HCT116 (cell line): ENCODE results near the gene NCOA5. TPM values are rescaled to one million over a fixed set of nuclear protein-coding genes. Genes with fewer than 3 reads are reported as not detected.

Source experiments
- ATAC-seq: fragments of 200-7000 bp; cut with Tn5 transposase; 2 replicates; pipeline ENCODE4 v1.9.1; 2020; ENCODE audit warnings: mild to moderate bottlenecking, moderate library complexity
- BruUV-seq: library from RNA; stranded (reverse); fragments of 400-500 nt; replicated peaks from 2 replicates; lab custom pipeline; 2021; lab: Mats Ljungman, UMichigan
- CTCF ChIA-PET: fragments of 300-600 bp; sonication (Branson Sonifier 250); formaldehyde crosslinking; loops from one replicate; lab custom pipeline; 2021; ENCODE audit warnings: antibody characterized with exemption; lab: Charles Lee
- POLR2A ChIA-PET: fragments of 300-600, 350-600 bp; sonication (Branson Sonifier 250); formaldehyde crosslinking; loops from one replicate; lab custom pipeline; 2021; ENCODE audit warnings: antibody characterized with exemption; lab: Charles Lee
- RAD21 ChIA-PET, 2 experiments: fragments of 300-600 bp; sonication (Branson Sonifier 250); formaldehyde crosslinking; loops; one replicate each; lab custom pipeline; 2023; ENCODE audit warnings: low total read pairs in 2 of 2; ENCODE audit not compliant: uncharacterized antibody in 2 of 2, unreplicated experiment in 2 of 2, low non-redundant PET in 1 of 2; lab: Charles Lee
- DNase-seq: peaks from one replicate; pipeline ENCODE4 v3.0.0-alpha.2; 2010; ENCODE audit warnings: low read depth, low spot score
- H2AFZ ChIP-seq: fragments of 200-600 bp; shearing (Covaris generic), sonication (generic); 2 replicates; pipeline ENCODE4 v1.6.1; 2017; ENCODE audit warnings: low read depth, mixed run types, mixed read lengths, antibody characterized with exemption, low read length; ENCODE audit not compliant: poor library complexity, severe bottlenecking
- H3K27ac ChIP-seq: 2 replicates; pipeline ENCODE4 v1.5.1; 2012; ENCODE audit warnings: low read depth, low read length
- H3K27me3 ChIP-seq: fragments of 200-600 bp; sonication (generic); 2 replicates; pipeline ENCODE4 v1.6.1; 2016; ENCODE audit warnings: mixed run types, low read length, mixed read lengths; ENCODE audit not compliant: insufficient read depth
- H3K36me3 ChIP-seq, 2 experiments: fragments of 200-500 bp in 1 of 2; fragments of 200-600 bp in 1 of 2; sonication (Bioruptor generic) in 1 of 2; sonication (generic) in 1 of 2; 2 replicates each; pipeline versions ENCODE4 v1.5.1 to v1.6.1; 2014 to 2016; ENCODE audit warnings: low read length in 2 of 2, inconsistent platforms in 1 of 2, mixed read lengths in 1 of 2, mixed run types in 1 of 2; ENCODE audit not compliant: insufficient read depth in 2 of 2, control insufficient read depth in 1 of 2
- H3K4me1 ChIP-seq, 2 experiments: fragments of 200-600 bp in 1 of 2; sonication (generic) in 1 of 2; 2 replicates each; pipeline versions ENCODE4 v1.5.1 to v1.6.1; 2012 to 2017; ENCODE audit warnings: low read length in 2 of 2, inconsistent platforms in 1 of 2, mild to moderate bottlenecking in 1 of 2, mixed read lengths in 1 of 2, mixed run types in 1 of 2, moderate library complexity in 1 of 2; ENCODE audit not compliant: insufficient read depth in 2 of 2, control insufficient read depth in 1 of 2
- H3K4me2 ChIP-seq: fragments of 200-600 bp; sonication (generic); 2 replicates; pipeline ENCODE4 v1.6.1; 2017; ENCODE audit warnings: mixed run types, low read length, mixed read lengths
- H3K4me3 ChIP-seq, 2 experiments: fragments of 200-600 bp in 1 of 2; sonication (generic) in 1 of 2; replicated peaks in 1 of 2; 2 replicates each; pipeline ENCODE4 v1.5.1; 2011 to 2016; ENCODE audit warnings: low read length in 2 of 2, control low read depth in 1 of 2, low read depth in 1 of 2, mild to moderate bottlenecking in 1 of 2, mixed read lengths in 1 of 2, mixed run types in 1 of 2
- H3K79me2 ChIP-seq: fragments of 200-600 bp; sonication (generic); 2 replicates; pipeline ENCODE4 v1.6.1; 2017; ENCODE audit warnings: mild to moderate bottlenecking, mixed run types, low read length, moderate library complexity, mixed read lengths; ENCODE audit not compliant: insufficient read depth
- H3K9ac ChIP-seq: fragments of 200-600 bp; sonication (generic); 2 replicates; pipeline ENCODE4 v1.6.1; 2016; ENCODE audit warnings: low read length, mixed read lengths
- H3K9me2 ChIP-seq: fragments of 200-600 bp; sonication (generic), shearing (Covaris generic); 2 replicates; pipeline ENCODE4 v1.6.1; 2017; ENCODE audit warnings: mixed run types, mild to moderate bottlenecking, moderate library complexity; ENCODE audit not compliant: insufficient read depth
- H3K9me3 ChIP-seq, 2 experiments: fragments of 200-500 bp in 1 of 2; fragments of 200-600 bp in 1 of 2; sonication (Bioruptor generic) in 1 of 2; sonication (generic) in 1 of 2; 2 replicates each; pipeline ENCODE4 v1.6.1; 2014 to 2017; ENCODE audit warnings: low read length in 2 of 2, mixed read lengths in 2 of 2, inconsistent platforms in 1 of 2, low read depth in 1 of 2, mild to moderate bottlenecking in 1 of 2, mixed run types in 1 of 2, moderate library complexity in 1 of 2; ENCODE audit not compliant: control insufficient read depth in 1 of 2, insufficient read depth in 1 of 2
- H4K20me1 ChIP-seq: fragments of 200-600 bp; sonication (generic), shearing (Covaris generic); 2 replicates; pipeline ENCODE4 v1.6.1; 2017; ENCODE audit warnings: mixed run types, mild to moderate bottlenecking, moderate library complexity; ENCODE audit not compliant: insufficient read depth
- CBX3 ChIP-seq: IDR thresholded peaks from 2 replicates; pipeline ENCODE4 v1.6.1; 2012; ENCODE audit warnings: low read depth
- CEBPB ChIP-seq: IDR thresholded peaks from 2 replicates; pipeline ENCODE4 v1.6.1; 2012; ENCODE audit warnings: low read depth
- ELF1 ChIP-seq: IDR thresholded peaks from 2 replicates; pipeline ENCODE4 v1.6.1; 2012; ENCODE audit warnings: low read depth, borderline replicate concordance
- EZH2 ChIP-seq: fragments of 200-600 bp; sonication (generic); IDR thresholded peaks from 2 replicates; pipeline ENCODE4 v1.6.1; 2017; ENCODE audit warnings: antibody characterized with exemption, mixed run types
- EZH2phosphoT487 ChIP-seq: fragments of 200-600 bp; IDR thresholded peaks from 2 replicates; pipeline ENCODE4 v1.6.1; 2018; ENCODE audit warnings: antibody characterized with exemption, borderline replicate concordance
- FOSL1 ChIP-seq: IDR thresholded peaks from 2 replicates; pipeline ENCODE4 v1.6.1; 2012; ENCODE audit warnings: low read depth
- JUND ChIP-seq: IDR thresholded peaks from 2 replicates; pipeline ENCODE4 v1.6.1; 2012
- POLR2AphosphoS5 ChIP-seq: IDR thresholded peaks from 2 replicates; pipeline ENCODE4 v1.6.1; 2011; ENCODE audit warnings: mild to moderate bottlenecking, low read depth, low read length, moderate library complexity
- RAD21 ChIP-seq: IDR thresholded peaks from 2 replicates; pipeline ENCODE4 v1.6.1; 2012; ENCODE audit warnings: low read depth, mild to moderate bottlenecking
- SIN3A ChIP-seq: IDR thresholded peaks from 2 replicates; pipeline ENCODE4 v1.6.1; 2012; ENCODE audit warnings: low read depth
- SP1 ChIP-seq: IDR thresholded peaks from 2 replicates; pipeline ENCODE4 v1.6.1; 2012; ENCODE audit warnings: low read depth
- TCF7L2 ChIP-seq: IDR thresholded peaks from 2 replicates; pipeline ENCODE4 v1.7.0; 2011; ENCODE audit warnings: borderline replicate concordance, inconsistent platforms; ENCODE audit not compliant: insufficient read depth, insufficient read length; ENCODE audit errors: extremely low read depth
- ZFX ChIP-seq: fragments of 450-650 bp; IDR thresholded peaks from 2 replicates; pipeline ENCODE4 v1.6.1; 2017
- intact Hi-C: fragments of 100-400 bp; cut with micrococcal nuclease; formaldehyde crosslinking; loops from 2 replicates; pipeline ENCODE4 v1.10.0; 2022
- total RNA-seq: library from RNA; stranded (reverse); gene quantifications from one replicate; pipeline ENCODE4 v1.2.1, GENCODE V29; 2021; ENCODE audit not compliant: unreplicated experiment
- TF ChIP-seq, protein P1 (sequence below): IDR thresholded peaks from 2 replicates; pipeline ENCODE4 v1.6.1; 2012
- TF ChIP-seq, protein P2 (sequence below): IDR thresholded peaks from 2 replicates; pipeline ENCODE4 v1.6.1; 2012

NCOA5 gene
- total RNA-seq, 1 experiment from 2014 or later = 31.6 TPM

DNA sequence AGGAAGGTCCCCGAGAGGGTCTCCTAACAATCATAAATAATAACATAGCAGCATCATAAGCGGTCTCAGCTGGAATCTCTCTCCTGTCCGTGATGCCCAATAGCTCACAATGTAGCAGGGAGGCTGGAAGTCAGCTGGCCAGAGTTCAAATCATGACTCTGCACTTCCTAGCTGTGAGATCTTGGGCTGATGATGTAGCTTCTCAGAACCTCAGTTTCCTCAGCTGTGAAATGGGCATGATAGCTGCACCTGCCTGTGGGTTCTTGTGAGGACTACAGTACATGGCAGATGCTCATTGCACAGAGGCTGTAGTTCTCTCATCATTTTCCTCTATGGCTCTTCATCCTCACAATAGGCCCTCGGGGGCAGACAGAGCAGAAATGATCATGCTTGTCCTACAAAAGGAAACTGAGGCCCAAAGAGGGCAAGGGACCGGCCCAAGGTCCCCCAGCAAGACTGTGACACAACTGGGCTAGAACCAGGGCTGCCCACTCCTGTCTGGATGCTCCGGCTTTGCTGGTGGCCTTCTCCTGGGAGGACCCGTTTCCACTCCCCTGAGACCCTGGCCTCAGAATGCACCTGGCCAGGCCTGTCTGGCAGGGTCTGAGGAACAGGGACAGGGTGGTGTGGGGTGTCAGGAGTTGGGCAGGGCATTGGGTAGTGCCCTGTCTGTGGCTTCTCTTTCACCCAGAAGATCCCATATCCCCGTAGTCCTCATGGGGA, 43.0 kb downstream of the NCOA5 start:
- Histone ChIP-seq H2AFZ (no peak overlapping the region), H3K4me2 (no peak overlapping the region), H3K9ac (no peak overlapping the region), H3K4me3 (no peak overlapping the region), H3K27me3 (peaks cover 73% of the 10 kb centered on the region), H3K36me3 (no peaks in the 10 kb centered on the region), H3K27ac (no peak overlapping the region), H3K9me2 (no peaks in the 10 kb centered on the region), H3K9me3 (no peaks in the 10 kb centered on the region), H3K79me2 (no peaks in the 10 kb centered on the region), H3K4me1 (no peaks in the 10 kb centered on the region), H4K20me1 (no peaks in the 10 kb centered on the region)
- TF ChIP-seq CEBPB = no peak
- no peak for TF ChIP-seq EZH2
- TF ChIP-seq SP1 = no peak
- no peak for TF ChIP-seq ZFX
- no peak for TF ChIP-seq EZH2phosphoT487
- no peak for TF ChIP-seq FOSL1
- TF ChIP-seq, protein P1, sequence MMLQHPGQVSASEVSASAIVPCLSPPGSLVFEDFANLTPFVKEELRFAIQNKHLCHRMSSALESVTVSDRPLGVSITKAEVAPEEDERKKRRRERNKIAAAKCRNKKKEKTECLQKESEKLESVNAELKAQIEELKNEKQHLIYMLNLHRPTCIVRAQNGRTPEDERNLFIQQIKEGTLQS = no peak
- TF ChIP-seq, protein P2, sequence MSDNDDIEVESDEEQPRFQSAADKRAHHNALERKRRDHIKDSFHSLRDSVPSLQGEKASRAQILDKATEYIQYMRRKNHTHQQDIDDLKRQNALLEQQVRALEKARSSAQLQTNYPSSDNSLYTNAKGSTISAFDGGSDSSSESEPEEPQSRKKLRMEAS = no peak
- no peak for TF ChIP-seq JUND
- TF ChIP-seq CBX3 = no peak
- TF ChIP-seq TCF7L2 = no peak
- no peak for TF ChIP-seq ELF1
- TF ChIP-seq SIN3A = no peak
- TF ChIP-seq RAD21 = no peak
- no peak for TF ChIP-seq POLR2AphosphoS5
- no peak for ATAC-seq
- DNase-seq = no peak
- no TSS peak for BruUV-seq
- ChIA-PET CTCF (no interaction called here), POLR2A (no interaction called here), RAD21 (no interaction called here)
- intact Hi-C loops = no loop called here
